H1 (cell line): ENCODE data around the gene ANKMY2. TPM values are rescaled to one million over a fixed set of nuclear protein-coding genes. Genes with fewer than 3 reads are reported as not detected.

Source experiments
- CHD2 ChIP-seq: IDR thresholded peaks from 2 replicates; pipeline ENCODE4 v1.6.1; 2012; ENCODE audit warnings: low read length, improper control_type of control experiment
- CHD7 ChIP-seq: fragments of 300-600 bp; sonication (generic); IDR thresholded peaks from 2 replicates; pipeline ENCODE4 v1.7.1; 2012; ENCODE audit warnings: low read length, moderate library complexity, mild to moderate bottlenecking, inconsistent platforms; ENCODE audit not compliant: insufficient replicate concordance
- CREB1 ChIP-seq: IDR thresholded peaks from 2 replicates; pipeline ENCODE4 v1.6.1; 2012; ENCODE audit warnings: inconsistent platforms
- EGR1 ChIP-seq: IDR thresholded peaks from 2 replicates; pipeline ENCODE4 v1.6.1; 2011; ENCODE audit warnings: low read depth, low read length, borderline replicate concordance
- EP300 ChIP-seq, 2 experiments: IDR thresholded peaks; 1 replicate in 1 of 2; 2 replicates in 1 of 2; pipeline ENCODE4 v1.6.1; 2011 to 2012; ENCODE audit warnings: low read depth in 2 of 2, low read length in 2 of 2, mild to moderate bottlenecking in 2 of 2, borderline replicate concordance in 1 of 2, inconsistent platforms in 1 of 2, moderate library complexity in 1 of 2
- KDM4A ChIP-seq: IDR thresholded peaks from one replicate; pipeline ENCODE4 v1.7.1; 2012; ENCODE audit warnings: low read depth, mild to moderate bottlenecking, moderate library complexity, low read length, inconsistent platforms; ENCODE audit not compliant: severe bottlenecking
- PHF8 ChIP-seq: fragments of 200-600 bp; sonication (generic); conservative IDR thresholded peaks from 2 replicates; pipeline ENCODE4 v1.7.1; 2012; ENCODE audit warnings: low read depth, mild to moderate bottlenecking, inconsistent platforms, low read length, moderate library complexity
- POLR2AphosphoS5 ChIP-seq: IDR thresholded peaks from 2 replicates; pipeline ENCODE4 v1.6.1; 2011; ENCODE audit warnings: low read depth, low read length
- TBP ChIP-seq: IDR thresholded peaks from 2 replicates; pipeline ENCODE4 v1.6.1; 2011; ENCODE audit warnings: low read depth, low read length, improper control_type of control experiment
- polyA plus RNA-seq, 7 experiments: library from polyadenylated mRNA; depleted of rRNA in 3 of 7; stranded (reverse) in 5 of 7; unstranded in 2 of 7; fragments of >200 nt in 5 of 7; fragments of 200-250 nt in 2 of 7; gene quantifications; 1 replicate in 5 of 7; 2 replicates in 1 of 7; 4 replicates in 1 of 7; pipeline versions ENCODE4 v1.2.1 to v1.2.3, GENCODE V29; 2011 to 2013; ENCODE audit warnings: missing spikeins in 2 of 7, mixed read lengths in 2 of 7
- total RNA-seq: library from RNA; stranded (reverse); fragmentation: NEBNext Ultra II Directional; extraction: Animal tissue kit (Norgen Biotek cat#: 25700); gene quantifications from 2 replicates; pipeline ENCODE4 v1.2.1, GENCODE V29; 2021

The ANKMY2 gene
- total and polyA plus RNA-seq, 2 of the 8 experiments (the other 6 are each of a cell fraction or from before 2014, with no cell fraction given) = 5.2 to 9.3 TPM

- peak in 1 of 2 experiments; percentile 100; a peak in 2 of 3 replicates for TF ChIP-seq EP300 (IDR thresholded peaks at IDR 0.05; ENCODE audit: borderline replicate concordance in 1 of 2, low read depth in 2 of 2, low read length in 2 of 2)
- no peak for TF ChIP-seq CHD7
- peak; percentile 38; the same call in 1 of the 2 replicates for TF ChIP-seq CREB1
- TF ChIP-seq KDM4A = peak; percentile 82
- no peak for TF ChIP-seq CHD2
- peak; percentile 95 for TF ChIP-seq EGR1
- TF ChIP-seq TBP = peak; percentile 94
- TF ChIP-seq PHF8 = peak; percentile 84
- TF ChIP-seq POLR2AphosphoS5 = peak; percentile 97
These were observed at the start of gene ANKMY2, which contains the start of gene BZW2 (continued) for GRCh38 chr7:16645593-16646471.
